CMK (cell line): ENCODE data around the gene CDKN2B-AS1.

Experiments
- DNase-seq: peaks from one replicate; pipeline ENCODE4 v3.0.0-alpha.2; 2010; ENCODE audit warnings: low read depth

CDKN2B-AS1 gene

DNA sequence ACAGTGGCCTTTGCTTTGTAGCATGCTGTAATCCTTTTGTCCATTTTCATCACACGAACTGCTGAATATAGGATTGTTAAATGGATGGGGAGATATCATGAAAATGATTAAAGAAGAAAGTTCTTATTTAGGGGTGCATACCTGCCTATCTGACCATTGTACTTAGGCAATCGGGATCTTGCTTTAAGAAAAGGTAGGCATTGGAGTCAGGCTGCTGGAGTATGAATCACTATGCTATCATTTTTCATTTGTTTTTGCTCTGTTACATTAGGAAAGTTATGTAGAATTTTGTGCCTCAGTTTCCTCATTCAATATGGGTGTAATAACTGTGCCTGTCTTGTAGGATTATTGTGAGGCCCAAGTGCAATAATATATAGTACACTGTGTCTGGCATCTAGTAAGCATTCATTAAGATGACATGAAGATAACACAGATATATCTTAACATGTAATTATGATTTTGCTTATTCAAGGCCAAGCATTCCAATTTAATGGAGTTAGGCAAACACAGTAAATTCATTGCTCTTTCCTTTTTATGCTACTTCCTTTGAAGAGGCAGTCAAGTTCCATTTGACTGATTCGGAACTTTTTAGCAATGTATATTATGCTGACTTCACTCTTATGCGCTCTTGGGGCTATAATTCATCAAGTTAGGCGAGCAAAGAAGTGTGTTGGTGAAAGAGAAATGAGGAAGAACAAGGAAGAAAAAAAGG, 124.4 kb downstream of the CDKN2B-AS1 start:
- DNase-seq: no peak

DNA sequence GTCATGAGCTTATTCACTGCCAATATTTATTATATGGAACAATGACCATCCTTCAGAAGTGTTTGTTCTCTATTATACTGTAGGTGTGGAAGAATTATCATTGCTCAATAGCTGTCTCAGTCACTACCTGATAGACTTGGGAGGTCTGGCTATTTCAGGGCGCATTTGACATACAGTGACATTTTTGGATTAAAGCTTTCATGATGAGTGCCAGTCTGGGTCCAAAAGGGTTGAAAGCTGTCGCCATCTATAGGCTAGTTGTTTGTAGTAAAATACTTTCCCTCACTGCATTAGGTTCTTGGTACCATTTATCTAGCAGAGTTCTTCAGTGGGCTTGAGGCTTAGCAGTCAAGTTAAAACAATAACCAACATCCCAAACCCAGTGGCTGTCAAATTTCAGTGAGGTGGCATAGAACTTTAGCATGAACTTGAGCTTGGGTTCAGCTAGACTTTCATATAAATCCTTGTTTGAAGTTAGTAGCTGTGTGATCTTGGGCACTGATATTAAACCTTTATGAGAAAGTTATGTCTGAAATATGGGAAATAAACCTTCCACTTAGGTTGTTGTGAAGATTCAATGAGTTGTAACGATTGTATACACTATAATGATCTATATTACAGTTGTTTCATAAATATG, 125.0 kb downstream of the CDKN2B-AS1 start:
- DNase-seq: no peak

DNA sequence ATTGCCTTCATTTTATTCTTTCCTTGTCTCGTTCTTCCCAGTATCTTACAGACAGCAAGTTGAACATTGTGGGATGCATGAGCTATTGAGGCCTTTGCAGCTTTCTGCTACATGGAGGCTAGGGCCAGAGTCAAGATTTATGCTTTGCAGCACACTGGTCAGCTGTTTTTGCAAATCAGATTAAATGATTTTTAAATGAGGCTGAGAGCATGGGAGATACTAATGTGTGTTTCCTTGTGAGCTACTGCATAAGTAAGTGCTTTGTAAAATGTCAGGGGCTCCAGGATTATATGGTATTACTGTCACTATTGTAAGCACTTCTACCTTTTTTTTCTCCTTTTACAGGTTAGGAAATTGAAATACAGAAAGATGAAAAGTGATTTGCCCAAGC, 125.6 kb downstream of the CDKN2B-AS1 start:
- DNase-seq: no peak

DNA sequence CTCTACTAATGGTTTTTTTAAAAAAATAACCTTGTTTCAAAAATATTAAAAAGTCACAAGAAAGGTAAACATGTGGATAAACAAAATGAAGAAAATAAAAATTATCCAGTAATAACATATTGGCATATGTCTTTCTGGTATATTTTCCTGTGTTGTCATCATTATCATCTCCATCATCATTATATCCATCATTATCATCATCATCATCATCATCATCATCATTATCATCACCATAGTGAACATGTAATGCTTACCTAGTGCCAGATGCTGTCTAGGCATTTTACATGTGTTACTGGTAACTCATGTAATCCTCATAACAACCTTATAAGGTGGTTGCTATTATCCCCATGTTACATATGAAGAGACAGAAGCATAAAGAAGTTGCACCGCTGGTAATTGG, 126.0 kb downstream of the CDKN2B-AS1 start:
- DNase-seq: no peak

DNA sequence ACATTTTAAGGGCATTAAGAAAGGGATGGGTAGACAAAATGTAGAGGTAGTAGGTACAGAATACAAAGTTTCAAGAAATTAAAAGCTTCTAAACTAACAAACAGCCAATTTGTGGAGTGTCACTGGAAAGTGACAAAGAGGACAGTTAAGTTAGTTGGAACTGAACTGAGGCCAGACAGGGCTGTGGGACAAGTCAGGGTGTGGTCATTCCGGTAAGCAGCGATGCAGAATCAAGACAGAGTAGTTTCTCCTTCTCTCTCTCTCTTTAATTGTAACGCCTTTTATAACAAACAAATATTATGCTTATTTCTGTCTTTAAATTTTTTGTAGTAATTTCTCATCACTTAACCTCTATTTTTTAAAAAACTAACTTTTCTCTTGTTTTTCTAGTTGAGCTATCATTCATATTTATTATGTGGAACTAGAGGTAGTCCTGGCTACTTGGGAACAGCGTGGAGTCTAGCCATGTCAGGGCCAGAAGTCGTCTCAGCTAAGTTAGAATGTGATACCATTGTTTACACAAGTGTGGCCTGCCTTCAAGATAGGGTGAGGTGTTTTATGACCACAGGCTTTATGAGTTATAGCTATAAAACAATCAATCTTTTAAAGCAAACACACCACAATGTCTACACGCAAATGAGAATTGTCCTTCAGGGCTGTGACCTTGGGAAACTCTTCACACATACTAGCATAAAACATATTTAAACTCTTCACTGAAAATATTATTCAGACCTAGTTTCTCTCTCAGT, 129.8 kb downstream of the CDKN2B-AS1 start:
- no peak for DNase-seq

DNA sequence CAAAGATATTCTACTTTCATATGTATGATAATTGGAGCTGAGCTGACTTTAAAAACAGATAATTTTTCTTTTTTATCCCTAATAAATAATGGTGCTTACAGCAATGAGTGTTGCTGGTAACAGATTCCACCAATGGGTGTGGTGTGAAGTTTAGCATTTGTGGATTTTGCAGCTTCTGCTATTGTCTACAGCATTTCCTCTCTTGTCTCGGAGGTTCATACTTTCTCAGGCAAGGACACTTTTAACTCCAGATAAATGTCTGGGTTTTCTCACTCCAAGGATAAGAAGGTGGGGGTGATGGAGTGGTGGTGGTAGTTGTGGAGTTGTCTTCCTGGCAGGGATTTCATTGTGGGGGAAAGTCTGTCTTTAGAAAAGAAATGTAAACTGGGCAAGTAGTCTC, 134.5 kb downstream of the CDKN2B-AS1 start:
- DNase-seq: no peak

DNA sequence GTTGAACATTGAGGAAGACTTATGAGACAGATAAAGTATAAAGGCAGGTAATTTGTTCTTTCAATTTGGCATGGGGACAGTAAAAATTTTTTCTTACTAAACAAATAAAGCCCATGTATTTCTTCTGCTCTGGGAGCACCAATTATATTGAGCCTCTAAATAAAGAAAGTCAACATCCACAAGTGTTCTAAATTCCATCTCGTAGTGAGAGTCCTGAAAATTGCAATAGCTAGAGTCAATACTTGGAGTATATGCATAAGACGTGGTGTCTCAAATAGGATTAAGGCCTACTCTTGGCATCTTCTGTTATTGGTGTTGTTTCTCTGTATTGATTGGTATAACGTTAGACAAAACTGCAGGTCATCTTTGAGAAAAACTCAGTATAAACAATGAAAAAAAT, 135.0 kb downstream of the CDKN2B-AS1 start:
- DNase-seq: no peak

DNA sequence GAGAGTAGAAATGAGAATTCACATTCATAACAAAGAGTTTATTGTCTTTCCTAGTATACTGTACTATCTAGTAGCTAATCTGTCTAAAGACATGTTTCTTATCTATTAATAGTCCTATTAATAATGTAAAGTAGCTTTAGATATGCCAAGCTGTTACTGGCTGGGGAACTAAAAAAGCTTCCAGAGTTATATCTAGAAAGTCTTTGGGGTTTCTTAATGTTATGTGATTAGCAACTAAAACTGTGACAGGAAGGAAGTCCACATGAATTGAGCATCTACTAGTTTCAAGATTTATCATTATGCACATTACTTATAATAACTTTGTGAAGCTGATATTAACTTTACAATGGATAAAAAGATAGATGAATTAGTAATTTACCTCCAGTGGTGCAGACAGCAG, 137.2 kb downstream of the CDKN2B-AS1 start:
- DNase-seq: no peak

DNA sequence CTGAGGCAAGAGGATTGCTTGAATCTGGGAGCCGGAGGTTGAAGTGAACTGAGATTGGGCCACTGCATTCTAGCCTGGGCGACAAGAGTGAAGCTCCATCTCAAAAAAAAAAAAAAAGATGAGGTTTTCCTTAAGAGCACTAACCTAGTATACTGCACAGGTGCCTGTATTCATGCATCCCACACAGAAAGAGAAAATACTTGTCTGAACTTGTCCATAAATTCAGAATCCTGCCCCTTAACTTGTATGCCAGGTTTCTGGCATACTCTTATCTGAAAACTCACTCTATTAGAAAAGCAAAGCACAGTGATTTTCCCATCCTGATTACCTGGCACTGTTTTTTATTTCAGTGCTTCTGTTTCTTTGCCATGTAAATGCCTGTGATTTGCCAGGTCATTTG, 139.8 kb downstream of the CDKN2B-AS1 start:
- no peak for DNase-seq

DNA sequence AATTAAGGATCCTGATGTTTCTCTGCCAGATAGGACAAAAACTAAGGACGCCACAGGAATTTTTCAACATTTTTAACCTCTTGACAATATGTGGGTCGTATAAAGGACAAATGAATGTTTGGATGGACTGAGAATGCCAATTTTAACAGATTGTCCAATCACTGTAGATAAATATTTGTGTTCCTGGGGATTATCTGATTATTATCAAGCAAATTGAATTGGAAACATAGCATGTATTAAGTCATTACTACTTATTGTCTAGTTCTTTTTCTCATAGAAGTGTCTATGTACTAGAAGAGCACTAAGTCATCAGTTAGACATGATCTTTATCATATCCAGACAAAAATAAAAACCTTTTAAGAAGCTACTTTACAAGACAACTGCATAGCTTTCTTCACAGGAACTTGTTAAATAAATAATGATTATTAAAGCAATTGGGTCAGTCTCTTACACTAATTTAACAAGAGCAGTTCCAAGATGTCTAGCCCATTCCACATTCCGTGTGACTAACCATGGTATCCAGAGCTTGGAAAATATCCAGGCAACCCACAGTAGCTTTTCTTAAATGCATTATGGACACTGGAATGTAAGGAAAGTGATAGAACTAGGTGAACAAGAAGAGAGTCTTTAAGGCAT, 142.0 kb downstream of the CDKN2B-AS1 start:
- DNase-seq: no peak

DNA sequence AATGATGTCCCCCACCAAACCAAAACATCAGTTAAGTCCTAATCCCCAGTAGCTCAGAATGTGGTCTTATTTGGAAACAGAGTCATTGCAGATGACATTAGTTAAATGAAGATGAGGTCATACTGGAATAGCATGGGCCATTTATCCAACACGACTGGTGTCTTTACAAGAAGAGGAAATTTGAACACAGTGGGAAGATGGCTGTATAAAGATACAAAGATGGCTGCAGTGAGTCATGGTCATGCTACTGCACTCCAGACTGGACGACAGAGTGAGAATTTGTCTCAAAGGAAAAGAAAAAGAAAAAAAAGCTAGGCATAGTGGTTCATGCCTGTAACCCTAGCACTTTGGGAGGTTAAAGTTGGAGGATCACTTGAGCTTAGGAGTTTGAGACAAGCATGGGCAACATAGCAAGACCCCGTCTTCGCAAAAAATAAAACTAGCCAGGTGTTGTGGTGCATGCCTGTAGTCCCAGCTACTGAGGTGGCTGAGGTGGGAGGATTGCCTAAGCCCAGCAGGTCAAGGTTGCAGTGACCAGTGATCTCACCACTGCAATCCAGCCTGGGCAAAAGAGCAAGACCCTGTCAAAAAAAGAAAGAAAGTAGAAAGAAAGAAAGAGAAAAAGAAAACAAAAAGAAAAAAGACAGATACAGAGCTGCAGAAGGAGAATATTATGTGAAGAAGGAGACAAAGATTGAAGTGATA, 144.5 kb downstream of the CDKN2B-AS1 start:
- no peak for DNase-seq

DNA sequence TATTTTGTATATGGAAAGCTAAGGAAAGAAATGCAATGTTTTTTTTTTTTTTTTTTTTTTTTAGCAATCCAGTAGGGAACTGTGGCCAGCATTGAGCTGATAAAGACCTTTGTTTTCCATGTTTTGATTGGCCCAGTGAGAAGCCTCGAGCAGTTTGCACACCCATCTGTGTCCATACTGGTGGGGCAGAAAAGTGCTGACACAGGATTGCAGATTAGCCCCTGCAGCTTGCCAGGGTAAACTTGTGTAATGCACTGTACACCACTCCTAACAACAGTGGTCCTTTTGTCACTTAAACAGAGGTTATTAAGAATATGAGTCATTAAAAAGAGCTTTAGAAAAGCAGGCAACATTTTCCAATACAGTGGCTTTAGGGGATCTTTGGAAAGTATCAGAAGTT, 147.3 kb downstream of the CDKN2B-AS1 start:
- no peak for DNase-seq

DNA sequence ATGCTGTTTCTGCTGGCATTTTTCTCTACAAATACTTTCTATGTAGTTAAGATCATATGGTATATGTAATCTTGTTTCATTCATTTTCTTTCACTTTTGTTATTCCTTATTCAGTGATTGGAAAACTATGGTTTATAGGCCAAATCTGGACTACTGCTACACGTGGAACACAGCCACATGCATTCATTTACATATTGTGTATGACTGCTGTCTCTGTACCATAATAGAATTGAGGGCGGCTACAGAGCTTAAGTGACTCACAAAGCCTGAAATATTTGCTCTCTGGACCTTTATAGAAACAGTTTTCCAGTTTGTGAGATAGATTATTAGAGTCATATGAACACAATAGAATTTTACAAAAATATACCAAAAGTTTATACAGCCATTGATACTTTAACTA, 148.1 kb downstream of the CDKN2B-AS1 start:
- DNase-seq: no peak

DNA sequence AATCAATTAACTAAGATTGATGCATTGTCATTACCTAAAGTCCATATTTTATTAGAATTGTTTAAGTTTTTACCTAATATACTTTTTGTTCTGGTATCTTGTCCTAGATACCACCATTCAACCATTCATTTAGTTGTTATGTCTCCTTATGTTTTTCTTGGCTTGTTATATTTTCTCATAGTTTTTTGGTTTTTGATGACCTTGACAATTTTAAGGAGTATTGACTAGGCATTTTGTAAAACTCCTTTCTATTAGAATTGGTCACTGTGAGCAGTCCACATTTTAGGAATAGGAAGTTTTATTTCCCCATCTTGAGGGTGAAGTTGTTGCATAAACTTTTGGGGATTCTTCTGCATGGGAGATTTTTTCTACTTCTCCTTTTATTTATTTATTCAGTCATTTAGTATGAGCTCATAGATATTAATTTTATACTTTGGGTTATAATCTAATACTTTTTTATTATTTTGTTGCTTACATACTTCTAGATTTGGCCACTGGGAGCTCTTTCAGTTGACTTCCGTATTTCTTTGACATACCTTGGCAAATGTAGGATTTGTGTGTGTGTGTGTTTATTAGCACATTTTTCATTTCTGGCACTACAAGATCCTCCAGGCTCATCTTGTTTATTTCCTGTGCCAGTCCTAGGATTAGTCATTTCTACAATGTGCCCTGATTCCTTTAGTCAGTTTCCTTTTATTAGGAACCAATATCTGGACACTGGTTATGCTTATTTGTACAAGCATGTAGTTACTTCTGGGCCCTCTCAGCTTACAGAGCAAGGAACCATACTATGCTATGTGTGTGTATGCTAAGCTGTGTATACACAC, 149.4 kb downstream of the CDKN2B-AS1 start:
- no peak for DNase-seq

DNA sequence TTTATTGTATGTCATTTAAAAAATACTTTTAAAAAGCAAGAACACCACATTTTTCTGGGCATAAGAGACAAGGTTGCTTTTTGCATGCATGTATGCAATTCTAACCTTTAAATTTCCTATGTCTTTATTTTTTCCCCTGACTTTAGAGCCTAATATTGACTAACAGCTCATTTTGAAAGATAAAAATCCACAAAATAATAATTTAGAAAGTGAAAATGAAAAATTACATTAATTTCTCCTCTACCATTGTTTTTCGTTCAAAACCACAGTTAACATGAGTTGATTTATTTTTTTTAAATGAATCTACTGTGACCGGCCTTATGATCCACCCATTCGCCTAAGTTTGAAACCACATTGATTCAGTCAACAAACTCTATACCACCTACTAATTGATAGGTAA, 152.0 kb downstream of the CDKN2B-AS1 start:
- no peak for DNase-seq

DNA sequence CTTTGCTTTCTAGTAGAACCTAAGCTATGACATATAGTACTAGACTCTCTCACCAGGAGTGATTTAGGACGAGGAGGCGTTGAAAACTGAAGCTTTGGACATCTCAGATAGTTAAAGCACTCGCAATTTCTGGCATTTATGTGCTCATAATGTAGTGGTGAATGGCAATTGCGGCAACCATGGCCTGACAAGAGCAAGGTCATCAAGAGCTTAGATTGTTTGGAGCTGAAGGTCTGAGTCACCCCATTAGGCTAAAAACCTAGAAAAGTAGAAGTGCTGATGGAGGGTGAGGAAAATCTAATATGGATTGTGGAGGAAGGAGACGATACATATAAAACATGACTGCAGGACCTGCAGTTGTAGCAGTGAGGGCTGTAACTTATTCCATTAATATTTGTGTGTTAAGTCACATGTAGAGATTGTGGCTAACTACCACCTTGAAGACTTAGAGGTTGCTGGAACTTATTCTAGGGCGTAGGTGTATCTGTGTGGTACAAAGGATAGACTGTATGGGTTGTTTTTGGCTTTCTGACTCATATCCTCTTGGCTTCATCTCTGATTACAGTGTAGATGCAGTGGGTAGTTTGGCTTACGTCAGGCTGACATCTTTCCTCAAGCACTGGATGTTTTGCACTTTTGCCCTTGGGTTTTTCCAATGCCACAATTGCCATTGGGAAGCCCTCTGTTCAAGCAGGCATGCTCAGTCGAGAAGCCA, 153.4 kb downstream of the CDKN2B-AS1 start:
- no peak for DNase-seq

DNA sequence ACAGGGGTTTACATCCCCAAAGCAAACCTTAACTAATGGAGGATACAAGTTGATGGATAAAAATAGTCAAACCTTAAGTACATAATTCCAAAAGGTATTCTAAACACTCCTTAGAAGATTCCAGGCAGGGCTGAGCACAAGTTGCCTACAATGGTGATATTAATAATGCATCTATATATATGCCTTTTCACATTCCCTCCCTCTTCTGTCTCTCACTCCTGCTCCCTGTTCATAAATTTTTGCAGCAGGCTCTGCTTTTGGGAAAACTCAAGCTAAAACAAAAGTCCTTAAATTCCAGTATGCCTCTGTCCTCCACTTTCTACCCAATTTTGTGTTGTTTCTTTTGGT, 153.9 kb downstream of the CDKN2B-AS1 start:
- DNase-seq: no peak

DNA sequence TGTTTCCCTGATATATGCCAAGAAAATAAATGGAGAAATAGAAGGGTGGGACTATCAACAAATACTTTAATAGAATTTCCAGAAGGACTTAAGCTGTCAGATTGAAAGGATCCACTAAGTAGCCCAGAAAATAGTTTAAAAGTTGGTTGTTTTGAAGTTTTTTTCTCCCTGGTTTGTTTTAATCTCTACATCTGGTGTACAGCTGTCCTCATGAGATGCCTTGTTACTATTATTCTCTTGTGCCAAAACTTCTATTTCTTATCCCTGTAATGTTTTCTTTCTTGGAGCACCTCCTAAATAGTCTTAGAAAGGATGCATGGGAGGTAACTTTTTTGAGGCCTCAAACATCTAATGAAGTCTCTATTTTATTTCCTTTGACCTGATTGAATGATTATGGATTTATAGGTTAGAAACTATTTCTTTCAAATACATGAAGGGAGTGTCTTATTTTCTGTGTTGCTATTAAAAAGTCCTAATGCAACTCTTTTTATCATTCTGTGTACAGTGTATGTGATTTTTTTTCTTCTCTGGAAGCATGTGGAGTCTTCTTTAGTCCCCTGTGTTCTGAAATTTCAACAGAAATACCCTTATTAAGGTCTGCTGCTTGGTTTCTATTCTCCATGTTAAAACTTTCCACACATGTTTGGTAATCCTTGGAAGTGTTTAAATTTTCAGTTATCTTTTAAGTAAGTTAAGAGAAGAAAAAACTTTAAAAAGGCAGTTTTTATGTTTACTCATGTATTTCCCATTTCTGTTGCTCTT, 154.5 kb downstream of the CDKN2B-AS1 start:
- no peak for DNase-seq

DNA sequence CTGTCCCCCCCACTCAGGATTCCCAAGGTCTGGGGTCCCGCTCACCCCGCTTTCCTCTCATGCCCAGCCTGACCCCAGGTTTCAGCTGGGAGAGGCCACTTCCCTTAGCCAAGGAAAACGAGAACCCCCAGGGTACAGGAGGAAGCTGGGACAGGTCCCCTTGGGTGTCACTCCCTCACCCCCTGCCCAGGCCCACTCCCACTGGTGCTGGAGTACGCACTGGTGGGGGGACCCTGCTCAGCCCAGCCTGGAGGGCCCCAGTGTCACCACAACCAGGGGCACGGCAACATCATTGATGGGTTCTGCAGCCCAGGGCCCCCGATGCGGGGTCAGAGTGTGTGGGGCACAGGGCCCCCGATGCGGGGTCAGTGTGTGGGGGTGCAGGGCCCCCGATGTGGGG, 159.5 kb downstream of the CDKN2B-AS1 start:
- DNase-seq: no peak

DNA sequence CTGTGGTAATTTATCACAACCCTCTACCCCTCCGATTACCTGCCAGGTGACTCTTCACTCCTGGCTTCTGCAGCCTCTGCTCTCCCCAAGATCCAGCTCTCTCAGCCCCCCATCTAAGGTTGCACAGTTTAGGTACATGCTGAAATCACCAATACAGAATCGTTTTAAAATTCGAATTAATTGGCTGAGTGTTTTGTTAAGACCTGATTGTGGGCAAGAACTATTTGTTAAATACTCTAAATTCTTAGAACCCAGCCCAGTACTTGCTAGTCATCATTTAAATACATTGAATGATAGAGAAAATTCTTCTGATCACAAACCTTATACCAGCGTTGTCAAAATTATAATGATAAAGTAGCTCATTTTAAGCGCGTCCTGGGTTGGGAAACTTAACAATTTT, 162.0 kb downstream of the CDKN2B-AS1 start:
- no peak for DNase-seq
